Measurements from ENCODE around the gene IRGQ. TPM values are rescaled to one million over a fixed set of nuclear protein-coding genes. Genes with fewer than 3 reads are reported as not detected.

The IRGQ gene
- total RNA-seq, 1 donor from 2014 or later = 53.5 TPM

DNA sequence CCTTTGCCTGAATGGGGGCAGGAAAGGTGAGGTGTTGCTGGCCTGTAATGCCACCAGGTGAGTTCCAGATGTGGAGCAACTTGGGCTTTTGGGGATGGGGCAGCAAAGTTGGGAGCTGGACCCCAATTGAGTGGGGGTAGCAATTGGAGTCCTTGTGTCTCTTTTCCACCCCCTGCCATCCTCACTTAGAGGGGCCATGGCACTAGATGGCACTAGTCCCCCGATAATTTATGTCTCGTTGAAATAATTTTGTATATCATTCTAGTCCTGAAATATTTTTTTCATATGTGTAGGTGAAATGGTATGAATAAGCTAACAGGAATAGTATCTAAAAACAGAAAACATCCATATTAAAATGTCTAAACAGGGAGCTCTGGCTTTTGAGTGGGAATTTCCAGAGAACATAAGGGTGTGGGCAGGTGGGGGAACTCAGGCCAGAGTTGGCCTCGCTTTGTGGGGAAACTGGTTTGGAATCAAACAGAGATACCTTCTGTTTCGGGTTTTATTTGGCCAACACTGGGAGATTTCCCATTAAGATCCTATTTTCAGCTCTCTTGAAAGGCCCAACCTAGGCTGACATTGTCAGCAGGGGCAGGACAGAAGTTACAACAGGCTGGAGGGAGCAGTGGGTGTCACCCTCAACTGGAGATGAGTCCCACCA is 3.8 kb upstream of the IRGQ start:
- H3K27me3 Mint-ChIP-seq (ENCODE audit: low read depth) = peaks cover 7% of the 10 kb centered on the region
- DNase-seq (ENCODE audit: low read depth, low spot score) = no peak
- H3K4me3 Mint-ChIP-seq = no peak overlapping the region
- TF ChIP-seq, protein P1, sequence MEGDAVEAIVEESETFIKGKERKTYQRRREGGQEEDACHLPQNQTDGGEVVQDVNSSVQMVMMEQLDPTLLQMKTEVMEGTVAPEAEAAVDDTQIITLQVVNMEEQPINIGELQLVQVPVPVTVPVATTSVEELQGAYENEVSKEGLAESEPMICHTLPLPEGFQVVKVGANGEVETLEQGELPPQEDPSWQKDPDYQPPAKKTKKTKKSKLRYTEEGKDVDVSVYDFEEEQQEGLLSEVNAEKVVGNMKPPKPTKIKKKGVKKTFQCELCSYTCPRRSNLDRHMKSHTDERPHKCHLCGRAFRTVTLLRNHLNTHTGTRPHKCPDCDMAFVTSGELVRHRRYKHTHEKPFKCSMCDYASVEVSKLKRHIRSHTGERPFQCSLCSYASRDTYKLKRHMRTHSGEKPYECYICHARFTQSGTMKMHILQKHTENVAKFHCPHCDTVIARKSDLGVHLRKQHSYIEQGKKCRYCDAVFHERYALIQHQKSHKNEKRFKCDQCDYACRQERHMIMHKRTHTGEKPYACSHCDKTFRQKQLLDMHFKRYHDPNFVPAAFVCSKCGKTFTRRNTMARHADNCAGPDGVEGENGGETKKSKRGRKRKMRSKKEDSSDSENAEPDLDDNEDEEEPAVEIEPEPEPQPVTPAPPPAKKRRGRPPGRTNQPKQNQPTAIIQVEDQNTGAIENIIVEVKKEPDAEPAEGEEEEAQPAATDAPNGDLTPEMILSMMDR (conservative IDR thresholded peaks at IDR 0.05) = no peak
- peaks cover 7% of the 10 kb centered on the region for H3K36me3 Mint-ChIP-seq (ENCODE audit: low read depth)
- H3K27ac Mint-ChIP-seq (ENCODE audit: unreplicated experiment) = no peak overlapping the region
- peaks cover 30% of the 10 kb centered on the region for H3K4me1 Mint-ChIP-seq
- H3K9me3 Mint-ChIP-seq = no peaks in the 10 kb centered on the region

GRCh38 chr19:43598445-43599240 is 2.7 kb upstream of the IRGQ start:
- peaks cover 4% of the 10 kb centered on the region for H3K36me3 Mint-ChIP-seq (ENCODE audit: low read depth)
- H3K27me3 Mint-ChIP-seq (ENCODE audit: low read depth) = peaks cover 7% of the 10 kb centered on the region
- no peak overlapping the region for H3K27ac Mint-ChIP-seq (ENCODE audit: unreplicated experiment)
- H3K4me1 Mint-ChIP-seq = peaks cover 34% of the 10 kb centered on the region
- no peaks in the 10 kb centered on the region for H3K9me3 Mint-ChIP-seq
- peak overlapping the region; percentile 99 for H3K4me3 Mint-ChIP-seq
- TF ChIP-seq, protein P1 (conservative IDR thresholded peaks at IDR 0.05) = no peak
- no peak for DNase-seq (ENCODE audit: low read depth, low spot score)

GRCh38 chr19:43597876-43598275 is 1.9 kb upstream of the IRGQ start:
- Mint-ChIP-seq H3K27me3 (ENCODE audit: low read depth) (peaks cover 7% of the 10 kb centered on the region), H3K27ac (ENCODE audit: unreplicated experiment) (no peak overlapping the region), H3K9me3 (no peaks in the 10 kb centered on the region), H3K36me3 (ENCODE audit: low read depth) (peaks cover 7% of the 10 kb centered on the region), H3K4me3 (peak overlapping the region; percentile 99), H3K4me1 (peaks cover 39% of the 10 kb centered on the region)
- TF ChIP-seq, protein P1 (conservative IDR thresholded peaks at IDR 0.05) = no peak
- DNase-seq (ENCODE audit: low read depth, low spot score) = no peak

- Mint-ChIP-seq H3K27me3 (ENCODE audit: low read depth) (peaks cover 7% of the 10 kb centered on the region), H3K27ac (ENCODE audit: unreplicated experiment) (peak overlapping the region; percentile 99), H3K9me3 (no peaks in the 10 kb centered on the region), H3K36me3 (ENCODE audit: low read depth) (peaks cover 7% of the 10 kb centered on the region), H3K4me3 (peak overlapping the region; percentile 99), H3K4me1 (peaks cover 39% of the 10 kb centered on the region)
- DNase-seq (ENCODE audit: low read depth, low spot score) = no peak
- TF ChIP-seq, protein P1 (conservative IDR thresholded peaks at IDR 0.05) = no peak
These were observed 1.0 kb upstream of the IRGQ start for GRCh38 chr19:43596842-43597461.

GRCh38 chr19:43595605-43595998 is 332 bp downstream of the IRGQ start:
- Mint-ChIP-seq H3K36me3 (ENCODE audit: low read depth) (peaks cover 7% of the 10 kb centered on the region), H3K4me3 (peak overlapping the region; percentile 99), H3K27me3 (ENCODE audit: low read depth) (peaks cover 7% of the 10 kb centered on the region), H3K9me3 (no peaks in the 10 kb centered on the region), H3K4me1 (peaks cover 39% of the 10 kb centered on the region), H3K27ac (ENCODE audit: unreplicated experiment) (peak overlapping the region; percentile 99)
- DNase-seq (ENCODE audit: low read depth, low spot score) = no peak
- TF ChIP-seq, protein P1 (conservative IDR thresholded peaks at IDR 0.05) = no peak

All from neural crest cell (in vitro differentiated cells).